CD4-positive, alpha-beta T cell treated with Interleukin-6 at 100 ng/mL for 8 hours (primary cell): ENCODE measurements around the gene MFAP5.

ENCODE experiments used
- DNase-seq: peaks from one replicate; pipeline ENCODE4 v3.0.0-alpha.2; 2020; ENCODE audit warnings: mixed read lengths, low spot score

The MFAP5 gene, protein sequence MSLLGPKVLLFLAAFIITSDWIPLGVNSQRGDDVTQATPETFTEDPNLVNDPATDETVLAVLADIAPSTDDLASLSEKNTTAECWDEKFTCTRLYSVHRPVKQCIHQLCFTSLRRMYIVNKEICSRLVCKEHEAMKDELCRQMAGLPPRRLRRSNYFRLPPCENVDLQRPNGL

DNA sequence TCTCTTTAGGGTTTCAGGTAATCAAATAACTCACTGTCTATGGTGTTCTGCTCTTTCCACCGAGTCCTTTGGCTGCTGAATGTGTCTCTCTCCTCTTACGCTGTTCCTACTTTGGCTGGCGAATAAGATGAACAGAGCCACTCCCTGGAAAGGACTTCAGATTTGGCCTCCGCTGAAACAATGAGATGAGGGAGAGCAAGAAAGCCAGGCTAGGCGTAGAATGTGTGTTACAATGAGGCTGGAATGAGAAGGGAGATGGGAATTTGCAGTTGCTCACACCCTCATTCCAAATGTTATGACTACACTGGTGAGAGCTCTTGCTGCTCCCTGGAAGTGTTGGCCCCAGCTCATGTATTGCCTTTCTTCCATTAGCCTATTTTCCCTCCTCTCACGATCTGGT is at the start of gene MFAP5:
TSS of gene MFAP5 (minus strand) at position 234 of the 400 bp plus-strand sequence. CDS start 722 bp downstream, outside the sequence.
- no peak for DNase-seq

DNA sequence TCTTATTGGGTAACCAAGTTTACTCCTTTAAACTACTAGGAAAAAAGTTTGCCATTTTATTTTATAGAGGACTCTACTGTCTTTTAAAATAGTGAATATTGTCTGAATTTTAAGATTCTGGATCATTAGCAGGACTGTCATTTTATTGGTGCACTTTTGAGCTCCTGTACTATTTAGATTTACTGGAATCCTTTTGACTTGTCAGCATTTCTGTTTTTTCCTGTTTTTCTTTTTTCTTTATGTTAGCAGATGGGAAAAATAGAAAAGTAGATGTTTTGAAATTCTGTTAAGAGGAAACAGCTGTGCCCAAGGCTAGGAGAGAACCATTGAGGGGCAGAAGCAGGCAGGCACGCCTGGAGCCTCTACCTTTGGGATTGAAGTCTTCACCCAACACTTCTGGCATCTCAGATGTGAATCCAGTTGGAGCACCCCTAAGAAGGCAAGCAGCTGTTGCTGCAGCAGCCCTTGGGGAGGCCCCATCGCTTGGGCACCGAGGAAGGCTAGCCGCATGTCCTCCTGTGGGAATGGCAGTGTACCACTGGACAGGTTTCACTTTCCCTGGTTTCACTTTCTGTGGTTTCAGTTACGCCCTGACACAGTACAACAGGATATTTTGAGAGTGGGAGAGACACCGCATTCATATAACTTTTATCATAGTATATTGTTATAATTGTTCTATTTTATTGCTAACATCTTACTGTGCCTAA is 46.7 kb upstream of the MFAP5 start:
- no peak for DNase-seq

DNA sequence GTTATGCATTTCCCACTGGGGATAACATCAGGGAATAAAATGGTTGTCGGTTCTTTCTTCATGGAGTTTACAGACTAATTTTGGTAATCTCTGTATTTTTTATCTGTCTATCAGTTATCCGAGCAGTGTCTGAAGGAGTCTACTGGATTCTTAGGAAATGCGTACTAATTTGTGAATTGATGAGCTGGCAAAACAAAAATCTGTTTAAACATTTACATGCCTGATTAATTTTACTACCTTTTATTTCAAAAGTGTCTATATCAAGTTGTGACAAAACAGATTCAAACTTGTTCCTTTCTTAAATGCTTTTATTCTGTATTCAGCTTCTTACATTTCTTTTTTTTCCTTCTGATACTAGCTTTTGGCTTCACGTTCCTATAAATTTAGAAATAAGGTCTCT is 39.5 kb upstream of the MFAP5 start:
- no peak for DNase-seq

DNA sequence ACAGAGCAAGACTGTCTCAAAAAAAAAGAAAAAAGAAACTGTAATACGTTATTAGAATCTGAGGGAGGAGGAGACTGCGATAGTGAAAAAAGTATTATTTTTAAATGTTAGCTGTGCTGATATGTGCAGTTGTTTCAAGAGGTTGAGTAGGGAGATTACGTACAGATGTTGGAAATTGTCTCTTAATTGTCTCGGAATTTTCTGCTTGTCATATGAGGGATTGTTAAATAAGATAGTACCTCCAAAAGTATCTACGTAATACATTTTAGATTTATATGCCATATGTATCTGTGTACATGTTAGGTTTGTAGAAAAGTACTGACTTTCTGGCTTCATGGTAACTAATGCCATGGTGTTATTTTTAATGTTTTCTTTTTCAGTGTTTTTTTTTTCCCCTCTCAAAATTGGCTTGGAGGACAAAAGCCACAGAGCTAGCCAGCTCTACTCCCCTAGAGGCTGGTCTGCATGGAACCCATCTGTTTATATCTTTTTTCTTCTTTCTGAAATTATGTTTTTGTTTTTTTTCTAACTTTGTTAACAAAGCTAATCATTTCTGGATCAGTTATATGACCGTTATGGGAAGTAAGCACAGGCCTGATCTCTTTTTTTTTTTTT is 38.5 kb upstream of the MFAP5 start:
- no peak for DNase-seq

DNA sequence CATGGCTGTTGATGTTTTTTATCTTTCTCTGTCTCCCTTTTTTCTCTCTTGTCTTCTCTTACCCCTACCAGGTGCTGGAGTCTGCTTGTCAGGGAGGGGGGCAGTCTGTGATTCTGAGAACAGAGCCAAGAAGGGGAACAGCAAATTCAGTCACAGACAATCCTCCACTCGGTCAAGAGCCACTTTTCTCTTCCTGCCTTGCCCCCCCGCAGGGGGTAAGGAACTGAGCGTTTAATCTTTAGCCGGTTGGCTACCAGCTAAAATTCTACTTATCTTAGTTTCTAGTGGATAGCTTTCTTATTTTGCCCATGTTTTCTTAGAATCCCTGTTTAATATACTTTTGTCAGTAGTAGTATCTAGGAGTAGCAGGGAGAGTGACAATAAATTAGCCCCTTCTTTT is 37.1 kb upstream of the MFAP5 start:
- DNase-seq = no peak

DNA sequence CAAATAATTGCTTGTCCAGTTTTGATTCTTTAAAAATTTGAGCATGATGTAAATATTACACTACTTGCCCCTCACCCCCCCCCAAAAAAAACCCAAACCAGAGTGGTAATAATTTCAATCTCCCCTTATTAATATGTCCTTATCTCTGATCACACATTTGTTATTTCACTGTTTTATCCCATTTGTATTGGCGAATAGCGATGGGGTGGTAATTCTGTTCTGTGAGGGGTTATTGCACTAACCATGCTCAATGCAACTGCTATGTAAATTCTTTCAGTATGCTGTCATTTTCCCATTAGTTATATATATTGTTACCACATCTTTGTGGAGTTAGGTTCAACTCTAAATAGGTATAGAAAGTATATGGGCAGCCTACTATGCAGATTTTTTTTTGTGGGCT is 36.3 kb upstream of the MFAP5 start:
- no peak for DNase-seq

DNA sequence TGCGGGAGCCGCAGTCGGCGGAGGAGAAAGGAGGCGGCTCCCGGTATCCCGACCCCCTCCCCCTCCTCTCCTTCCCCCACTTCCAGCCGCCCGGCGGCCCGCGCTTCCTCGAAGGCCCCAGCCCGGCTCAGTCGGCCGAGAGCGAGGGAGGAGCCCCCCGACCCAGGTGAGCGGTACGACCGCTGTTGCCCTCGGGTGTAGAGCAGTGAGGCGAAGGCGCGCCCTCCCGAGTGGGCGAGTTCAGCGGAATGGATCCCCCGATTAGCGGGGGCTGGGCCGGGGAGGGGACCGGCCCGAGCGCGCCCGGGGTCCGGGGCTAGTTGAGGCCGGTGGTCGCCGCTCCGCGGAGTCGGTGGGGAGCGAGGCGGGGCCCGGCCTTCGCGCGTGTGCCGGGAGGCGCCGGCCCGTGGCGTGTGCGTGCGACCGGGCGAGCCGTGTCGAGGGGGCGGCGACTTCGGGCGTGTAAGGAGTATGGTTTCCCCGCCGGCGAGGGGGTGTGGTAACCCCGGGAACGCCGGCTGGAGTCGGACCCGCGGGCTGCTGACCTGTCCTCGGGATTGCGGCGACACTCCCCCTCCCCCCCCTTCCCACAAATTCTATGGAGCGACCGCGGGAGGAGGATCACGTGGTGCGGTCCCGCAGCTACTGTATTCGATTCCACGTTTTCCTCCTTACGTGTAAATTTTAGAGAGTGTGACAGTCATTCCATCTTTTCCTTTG is 35.7 kb upstream of the MFAP5 start:
- peak; percentile 25 for DNase-seq

DNA sequence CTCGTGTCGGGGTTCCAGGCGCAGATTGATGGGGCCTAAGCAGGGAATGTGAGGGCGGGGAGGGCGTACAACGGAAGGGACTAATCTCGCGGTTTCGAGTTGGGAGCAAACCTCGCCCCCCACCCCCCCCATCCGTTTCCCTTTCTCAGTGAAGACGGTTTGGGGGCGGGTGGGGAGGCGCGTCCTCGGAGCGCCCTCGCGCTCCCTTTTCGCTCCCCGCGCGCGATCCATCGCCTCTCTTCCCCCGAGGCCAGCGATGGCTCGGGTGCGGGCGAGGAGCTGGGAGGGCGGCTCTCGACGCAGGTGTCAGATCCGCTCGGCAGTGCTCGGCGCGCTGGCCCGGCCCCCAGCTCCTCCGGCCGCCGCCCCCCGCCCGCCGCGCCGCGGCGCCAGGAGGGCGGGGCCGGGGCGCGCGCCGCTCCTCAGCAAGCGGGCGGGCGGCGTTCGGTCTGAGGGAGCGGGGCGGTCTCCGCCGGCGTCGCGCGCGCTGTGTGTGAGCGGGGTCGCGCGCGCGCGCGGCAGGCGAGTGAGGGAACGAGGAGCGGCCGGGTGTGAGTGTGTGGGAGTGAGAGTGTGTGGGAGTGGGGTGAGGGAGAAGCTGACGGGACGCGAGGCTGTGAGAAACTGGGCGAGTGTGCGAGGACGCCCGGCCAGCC is 35.0 kb upstream of the MFAP5 start, which contains the start of gene RIMKLB:
TSS of gene RIMKLB (plus strand) at position 516 of the 656 bp plus-strand sequence. CDS start 15,876 bp downstream, outside the sequence.
- DNase-seq = peak; percentile 67

DNA sequence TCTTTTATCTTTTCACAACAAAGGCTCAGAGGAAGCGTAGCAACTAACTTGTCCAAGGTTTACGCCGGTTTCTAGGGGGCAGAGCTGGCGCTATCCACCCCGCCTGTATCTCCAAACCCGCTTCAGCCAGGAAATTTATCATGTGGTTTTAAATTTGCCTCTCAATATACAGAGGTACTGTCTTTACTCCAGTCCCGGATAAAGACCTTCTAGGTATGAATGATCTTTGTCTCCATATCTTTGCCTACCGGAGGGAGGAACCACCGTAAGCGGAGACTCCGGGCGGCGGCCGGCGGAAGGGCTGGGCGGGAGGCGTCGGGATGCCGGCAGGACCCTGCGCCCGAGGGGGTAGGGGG is 34.5 kb upstream of the MFAP5 start:
- DNase-seq = no peak

DNA sequence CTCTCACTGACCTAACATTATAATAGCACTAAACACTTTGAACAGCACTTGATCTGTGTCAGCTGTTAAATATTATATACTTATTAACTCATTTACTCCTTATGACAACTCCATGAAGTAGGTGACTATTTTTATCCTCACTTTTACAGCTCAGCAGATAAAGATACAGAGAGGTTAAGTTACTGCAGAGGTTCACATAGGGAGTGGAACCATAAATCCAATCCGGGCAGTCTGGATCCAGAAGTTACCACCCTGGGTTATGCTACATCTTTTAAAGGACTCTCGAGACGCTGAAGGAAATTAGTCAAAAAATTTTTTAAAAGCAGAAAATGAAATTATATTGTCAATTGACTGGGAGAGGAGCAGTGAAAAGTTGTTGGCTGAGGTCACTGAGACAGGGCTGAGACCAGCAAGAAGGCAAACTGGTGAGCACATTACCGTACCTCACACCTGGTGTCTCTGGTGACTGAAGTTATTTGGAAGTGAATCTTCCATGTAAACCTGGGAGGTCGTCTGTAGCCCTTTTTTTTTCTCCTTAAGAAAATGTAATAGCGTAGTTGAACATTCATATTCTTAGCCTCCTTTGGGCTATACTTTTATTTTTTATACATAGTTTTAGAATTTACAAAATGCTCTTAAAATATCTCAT is 33.9 kb upstream of the MFAP5 start:
- no peak for DNase-seq

DNA sequence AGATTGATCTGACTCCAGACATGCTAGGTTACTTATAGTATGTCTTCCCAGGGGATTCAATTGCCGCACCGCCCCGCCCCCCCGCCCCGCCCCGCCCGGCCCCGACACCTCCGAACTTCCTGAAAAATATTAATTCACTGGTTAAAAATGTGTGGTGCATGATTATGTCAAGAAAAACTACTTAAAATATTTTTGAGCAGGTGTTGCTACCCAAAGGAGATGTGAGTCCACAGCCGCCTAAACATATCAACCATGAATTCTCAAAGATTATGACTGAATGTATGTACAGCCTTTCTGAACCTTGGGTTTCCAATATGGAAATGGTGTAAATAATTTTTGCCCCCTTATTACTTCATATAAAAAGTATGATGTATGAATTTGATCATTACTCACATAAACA is 32.5 kb upstream of the MFAP5 start:
- DNase-seq = no peak

DNA sequence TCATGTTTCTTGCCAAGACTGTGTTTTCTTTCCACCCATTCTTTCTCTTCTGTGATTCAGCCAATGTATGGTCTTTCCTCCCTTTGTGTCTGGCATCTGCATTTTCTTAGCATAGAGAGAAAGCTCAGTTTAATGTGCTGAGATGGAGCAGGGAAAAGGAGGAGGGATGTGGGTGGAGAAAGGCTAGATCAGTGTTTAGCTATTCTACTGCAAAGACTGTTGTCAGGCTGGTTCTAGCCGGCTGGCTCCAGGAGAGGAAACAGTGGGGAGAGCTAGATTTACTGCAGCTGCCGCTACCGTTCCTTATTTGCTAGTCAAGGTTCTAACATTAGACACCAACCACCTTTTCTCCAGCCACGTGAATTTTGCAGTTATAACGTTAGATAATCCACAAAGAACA is 29.9 kb upstream of the MFAP5 start:
- DNase-seq = no peak

DNA sequence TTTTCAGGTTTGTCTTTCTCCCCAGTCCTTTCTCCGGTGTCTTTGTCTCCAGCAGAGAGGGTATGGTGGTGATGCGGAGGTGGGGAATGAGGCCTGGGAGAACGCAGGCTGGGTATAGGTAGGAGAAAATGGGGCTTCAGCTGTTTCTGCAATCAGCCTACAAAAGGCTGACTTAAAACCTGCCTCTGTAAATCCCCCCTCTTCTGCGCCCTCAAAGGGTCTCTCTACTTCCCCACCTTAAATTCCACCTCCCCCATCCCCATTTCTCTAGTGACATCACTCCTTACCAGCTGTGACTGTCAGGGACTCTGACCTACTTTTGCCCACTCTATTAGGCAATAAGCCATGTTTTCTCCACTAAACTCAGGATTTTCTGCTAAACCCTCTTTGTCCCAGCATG is 27.1 kb upstream of the MFAP5 start:
- no peak for DNase-seq

DNA sequence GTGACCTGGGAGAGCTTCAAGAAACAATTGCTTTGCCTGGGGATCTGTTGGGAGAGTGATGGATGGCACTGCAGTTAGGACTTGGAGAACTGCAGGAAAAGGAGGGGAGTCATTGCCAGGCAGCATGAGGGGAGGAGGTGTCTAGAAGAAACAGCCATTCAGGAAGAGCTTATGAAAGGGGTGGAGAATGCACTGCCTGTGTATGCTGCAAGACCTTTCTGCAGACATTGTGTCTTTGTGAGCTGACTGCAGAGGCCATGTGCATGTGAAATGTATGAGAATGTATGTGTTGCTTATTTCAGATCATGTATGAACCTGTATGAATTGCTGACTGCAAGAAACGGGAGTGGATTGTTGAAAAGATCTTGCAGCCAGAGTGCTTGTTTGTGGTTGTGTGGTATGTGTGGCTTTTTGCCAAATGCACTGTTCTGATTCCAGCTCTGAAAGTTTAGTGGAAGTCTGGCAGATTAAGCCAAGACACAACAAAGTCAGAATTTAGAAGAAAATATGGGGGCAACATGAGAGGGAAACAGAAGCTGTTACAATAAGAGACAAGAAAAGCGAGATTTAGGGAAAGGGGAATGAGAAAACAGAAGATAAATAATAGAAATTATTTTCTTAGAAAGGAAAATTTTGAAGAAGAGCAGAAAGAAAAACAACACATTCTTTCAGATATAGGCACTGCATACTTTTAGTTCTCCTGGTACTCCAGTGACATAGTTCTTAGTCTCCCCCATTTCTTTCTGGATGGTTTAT is 25.4 kb upstream of the MFAP5 start:
- DNase-seq = peak; percentile 8

DNA sequence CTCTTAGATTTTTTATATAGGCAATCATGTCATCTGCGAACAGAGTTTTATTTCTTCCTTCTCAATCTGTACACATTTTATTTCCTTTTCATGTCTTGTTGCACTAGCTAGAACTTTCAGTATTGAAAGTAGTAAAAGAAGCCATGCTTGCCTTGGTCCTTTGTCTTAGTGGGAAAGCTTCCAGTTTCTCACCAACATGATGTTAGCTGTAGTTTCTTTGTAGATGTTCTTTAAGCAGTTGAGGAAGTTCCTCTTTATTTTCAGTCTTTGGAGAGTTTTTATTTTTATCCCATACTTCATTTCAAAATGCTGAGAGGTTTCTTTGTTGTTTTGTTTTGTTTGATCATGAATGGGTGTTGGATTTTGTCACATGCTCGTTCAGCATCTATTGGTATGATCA is 22.4 kb upstream of the MFAP5 start:
- DNase-seq = no peak

DNA sequence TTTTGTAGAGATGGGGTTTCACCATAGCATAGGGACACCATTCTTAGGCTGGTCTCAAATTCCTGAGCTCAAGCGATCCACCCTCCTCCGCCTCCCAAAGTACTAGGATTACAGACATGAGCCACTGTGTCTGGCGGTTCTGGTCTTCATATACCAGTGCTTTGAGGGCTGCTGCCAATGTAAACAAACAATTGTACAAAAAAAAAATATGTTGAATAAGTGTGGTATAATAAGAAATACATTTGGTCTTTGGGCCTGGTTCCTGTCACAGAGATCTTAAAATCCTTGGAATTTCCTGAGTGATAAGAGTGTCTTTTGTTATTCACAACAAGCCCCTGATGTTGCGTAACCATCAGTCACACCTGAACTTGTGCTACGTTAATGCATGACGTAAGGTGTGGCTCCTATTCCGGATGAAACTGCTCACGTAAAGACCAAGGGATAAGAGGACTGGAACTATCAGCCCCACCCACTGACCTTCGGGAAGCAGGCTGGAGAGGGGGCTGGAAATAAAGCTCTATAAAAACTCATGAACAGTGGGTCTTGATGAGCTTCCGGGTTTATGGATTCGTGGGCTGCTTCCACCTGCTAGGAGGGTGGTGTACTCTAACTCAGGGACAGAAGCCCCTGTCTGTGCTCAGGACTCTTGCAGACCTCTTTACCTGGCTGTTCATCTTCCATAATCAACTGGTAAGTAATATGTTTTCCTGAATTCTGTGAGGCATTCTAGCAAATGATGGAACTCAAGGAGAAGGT is 18.7 kb upstream of the MFAP5 start:
- DNase-seq = no peak

DNA sequence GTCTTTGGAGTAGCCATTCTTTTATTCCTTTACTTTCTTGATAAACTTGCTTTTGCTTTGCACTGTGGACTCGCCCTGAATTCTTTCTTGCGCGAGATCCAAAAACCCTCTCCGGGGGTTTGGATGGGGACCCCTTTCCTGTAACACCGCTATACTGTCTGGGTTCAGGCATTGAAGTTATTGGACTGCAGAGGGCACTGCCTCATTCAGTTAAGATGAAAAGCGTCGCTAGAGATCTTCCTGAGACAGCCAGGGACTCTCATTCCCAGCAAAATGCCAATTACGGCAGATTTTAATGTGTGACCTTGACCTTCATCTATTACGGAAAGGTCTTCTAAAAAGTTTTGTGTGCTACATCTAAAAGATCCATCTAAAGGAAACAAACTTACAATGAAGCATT is 17.9 kb upstream of the MFAP5 start:
- DNase-seq = no peak

DNA sequence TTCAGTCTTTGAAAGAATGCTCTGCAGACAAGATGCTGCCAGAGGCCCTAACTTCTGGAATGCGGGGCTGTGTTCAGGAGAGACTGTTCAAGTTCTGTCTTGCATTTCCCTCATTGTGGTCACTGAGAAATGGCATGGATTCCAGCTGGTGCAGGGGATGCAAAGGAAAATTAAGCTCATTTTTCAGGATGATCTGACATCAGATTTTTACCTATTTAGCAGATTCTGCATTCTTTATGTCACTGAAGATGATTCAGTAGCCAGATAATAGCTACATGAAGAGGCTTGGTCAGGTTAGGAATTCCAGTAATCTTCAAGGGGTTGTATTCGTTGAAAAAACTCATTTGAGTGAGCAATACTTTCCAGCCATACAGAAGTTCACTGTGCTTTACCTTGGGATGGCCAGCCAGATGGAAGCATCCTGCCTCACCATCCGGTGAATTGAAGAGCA is 16.1 kb upstream of the MFAP5 start:
- DNase-seq = no peak

DNA sequence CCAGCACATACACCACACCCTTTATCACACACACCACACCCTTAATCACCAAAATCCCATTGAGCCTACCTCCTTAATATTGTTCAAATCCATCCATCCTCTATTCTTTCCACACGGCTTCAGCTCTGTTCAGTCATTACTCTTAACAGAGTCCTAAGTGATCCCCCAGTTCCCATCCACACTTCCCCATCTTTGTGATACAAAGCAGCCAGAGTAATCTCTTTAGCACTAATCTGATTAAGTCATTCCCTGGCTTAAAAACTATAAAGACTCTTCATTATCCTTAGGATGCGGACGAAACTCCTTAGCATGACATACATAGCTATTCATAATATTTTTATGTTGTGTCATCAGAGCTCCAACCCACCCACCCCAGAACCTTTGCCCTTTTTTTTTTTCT is 14.7 kb upstream of the MFAP5 start:
- DNase-seq = no peak

DNA sequence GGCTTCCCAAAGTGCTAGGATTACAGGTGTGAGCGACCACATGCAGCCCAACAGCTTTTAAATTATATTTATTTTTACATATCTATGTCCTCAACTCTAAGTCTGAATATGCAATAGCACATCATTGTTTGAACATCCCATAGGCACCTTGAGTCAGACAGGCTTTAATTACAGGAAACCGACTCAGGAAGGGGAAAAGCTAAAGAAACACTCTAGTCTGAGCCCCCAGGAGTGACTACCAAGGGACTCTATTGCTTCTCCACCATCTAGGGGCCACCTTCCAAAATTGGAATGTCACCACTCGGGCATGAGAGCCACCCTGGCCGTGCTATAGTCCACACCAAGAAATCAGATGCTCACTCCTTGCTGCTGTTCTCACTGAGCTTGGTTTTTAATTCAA is 14.0 kb upstream of the MFAP5 start:
- no peak for DNase-seq
